Measurements from ENCODE around the gene WBP2. TPM values are rescaled to one million over a fixed set of nuclear protein-coding genes. Genes with fewer than 3 reads are reported as not detected.
"Not testable (repeated sequence)": the region's sequence is repeated elsewhere in the genome, so short reads cannot be mapped to it uniquely, and the experiment has no call there.

WBP2 gene
- total RNA-seq, 4 donors from 2014 or later = 63.5 to 79.7 (median 71.0) TPM

DNA sequence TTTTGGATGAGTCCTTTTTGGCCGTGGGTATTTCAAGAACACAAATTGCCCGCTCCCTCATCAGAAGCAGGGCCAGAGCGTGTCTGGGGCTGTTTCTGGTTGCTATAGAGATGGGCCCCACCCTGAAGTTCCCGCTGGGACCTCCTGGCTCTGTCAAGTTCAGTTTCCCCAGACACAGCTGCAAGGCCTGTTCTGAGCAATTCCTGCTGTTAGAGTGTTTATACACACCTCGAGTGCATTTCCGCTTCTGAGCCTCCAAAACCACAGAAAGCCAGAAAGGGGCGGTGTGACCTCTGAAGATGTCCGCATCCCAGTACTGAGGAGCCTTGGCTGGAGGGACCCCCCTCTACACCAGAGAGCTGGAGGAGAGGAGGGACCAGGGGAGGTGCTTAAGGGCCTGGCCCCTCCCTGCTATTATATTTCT is 9.3 kb upstream of the WBP2 start:
- H3K4me3 ChIP-seq = no peak overlapping the region
- DNase-seq (ENCODE audit: low spot score in 2 of 2) = peak; percentile 56 to 61
- no peaks in the 10 kb centered on the region for H3K27me3 ChIP-seq
- H3K36me3 ChIP-seq = no peaks in the 10 kb centered on the region
- WGBS, 2 donors = 45 to 47% methylated on average over 7 to 8 of the region's 8 CpGs
- peak overlapping the region; percentile 51 to 88 (median 72) for H3K27ac ChIP-seq
- TF ChIP-seq EP300 (IDR thresholded peaks at IDR 0.05) (no peak), POLR2A (IDR thresholded peaks at IDR 0.05) (no peak)
- TF ChIP-seq, protein P1, sequence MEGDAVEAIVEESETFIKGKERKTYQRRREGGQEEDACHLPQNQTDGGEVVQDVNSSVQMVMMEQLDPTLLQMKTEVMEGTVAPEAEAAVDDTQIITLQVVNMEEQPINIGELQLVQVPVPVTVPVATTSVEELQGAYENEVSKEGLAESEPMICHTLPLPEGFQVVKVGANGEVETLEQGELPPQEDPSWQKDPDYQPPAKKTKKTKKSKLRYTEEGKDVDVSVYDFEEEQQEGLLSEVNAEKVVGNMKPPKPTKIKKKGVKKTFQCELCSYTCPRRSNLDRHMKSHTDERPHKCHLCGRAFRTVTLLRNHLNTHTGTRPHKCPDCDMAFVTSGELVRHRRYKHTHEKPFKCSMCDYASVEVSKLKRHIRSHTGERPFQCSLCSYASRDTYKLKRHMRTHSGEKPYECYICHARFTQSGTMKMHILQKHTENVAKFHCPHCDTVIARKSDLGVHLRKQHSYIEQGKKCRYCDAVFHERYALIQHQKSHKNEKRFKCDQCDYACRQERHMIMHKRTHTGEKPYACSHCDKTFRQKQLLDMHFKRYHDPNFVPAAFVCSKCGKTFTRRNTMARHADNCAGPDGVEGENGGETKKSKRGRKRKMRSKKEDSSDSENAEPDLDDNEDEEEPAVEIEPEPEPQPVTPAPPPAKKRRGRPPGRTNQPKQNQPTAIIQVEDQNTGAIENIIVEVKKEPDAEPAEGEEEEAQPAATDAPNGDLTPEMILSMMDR (IDR thresholded peaks at IDR 0.05) = no peak
- H3K4me1 ChIP-seq = peaks cover 0 to 34% (median 22%) of the 10 kb centered on the region in 4 donors
- no peaks in the 10 kb centered on the region for H3K9me3 ChIP-seq

DNA sequence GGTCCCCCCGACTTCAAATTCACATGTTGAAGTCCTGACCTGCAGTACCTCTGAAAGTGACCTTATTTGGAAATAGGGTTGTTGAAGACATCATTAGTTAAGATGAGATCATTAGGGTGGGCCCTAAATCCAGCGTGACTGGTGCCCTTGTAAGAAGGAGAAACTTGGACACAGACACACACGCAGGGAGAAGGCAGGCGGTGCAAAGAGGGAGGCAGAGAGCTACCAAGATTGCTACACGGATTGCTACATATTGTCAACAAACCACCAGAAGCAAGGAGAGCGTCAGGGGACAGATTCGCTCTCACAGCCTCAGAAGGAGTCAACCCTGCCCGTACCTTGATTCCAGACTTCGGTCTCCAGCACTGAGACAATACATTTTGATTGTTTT is 6.8 kb upstream of the WBP2 start:
- H3K4me3 ChIP-seq = no peak overlapping the region
- 76 to 80% methylated on average over 9 of the region's 9 CpGs for whole genome bisulfite sequencing, 2 donors

DNA sequence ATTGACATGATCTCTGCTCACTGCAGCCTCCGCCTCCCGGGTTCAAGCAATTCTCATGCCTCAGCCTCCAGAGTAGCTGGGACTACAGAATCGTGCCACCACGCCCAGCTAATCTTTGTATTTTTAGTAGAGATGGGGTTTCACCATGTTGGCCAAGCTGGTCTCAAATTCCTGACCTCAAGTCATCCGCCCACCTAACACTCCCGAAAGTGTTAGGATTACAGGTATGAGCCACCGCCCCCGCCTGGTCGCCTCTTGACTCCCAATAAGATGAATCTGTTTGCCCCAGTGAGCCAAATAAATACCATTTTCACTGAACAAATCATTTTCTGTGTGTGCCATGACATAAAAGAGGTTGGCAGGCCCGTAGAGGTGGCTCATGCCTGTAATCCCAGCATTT is 4.2 kb upstream of the WBP2 start:
- not testable (repeated sequence) for DNase-seq (ENCODE audit: low spot score in 2 of 2); H3K4me3 ChIP-seq; H3K27me3 ChIP-seq; H3K9me3 ChIP-seq; H3K36me3 ChIP-seq
- H3K4me1 ChIP-seq = peaks cover 0 to 24% (median 4%) of the 10 kb centered on the region in 4 donors
- H3K27ac ChIP-seq = peak overlapping the region in 3 of 4 donors; percentile 61 to 70 (median 64)
- 86 to 88% methylated on average over 10 of the region's 10 CpGs for WGBS, 2 donors

More for the DNA sequence above, 6.8 kb upstream of the WBP2 start:
- TF ChIP-seq, protein P1 (IDR thresholded peaks at IDR 0.05) = no peak
- peak in 1 of 2 donors; percentile 24 for TF ChIP-seq EP300 (IDR thresholded peaks at IDR 0.05)
- Histone ChIP-seq H3K27ac (no peak overlapping the region), H3K27me3 (no peaks in the 10 kb centered on the region), H3K4me1 (peaks cover 0 to 23% (median 9%) of the 10 kb centered on the region in 4 donors), H3K36me3 (no peaks in the 10 kb centered on the region), H3K9me3 (no peaks in the 10 kb centered on the region)
- peak in 1 of 2 donors; percentile 41 for DNase-seq (ENCODE audit: low spot score in 2 of 2)

DNA sequence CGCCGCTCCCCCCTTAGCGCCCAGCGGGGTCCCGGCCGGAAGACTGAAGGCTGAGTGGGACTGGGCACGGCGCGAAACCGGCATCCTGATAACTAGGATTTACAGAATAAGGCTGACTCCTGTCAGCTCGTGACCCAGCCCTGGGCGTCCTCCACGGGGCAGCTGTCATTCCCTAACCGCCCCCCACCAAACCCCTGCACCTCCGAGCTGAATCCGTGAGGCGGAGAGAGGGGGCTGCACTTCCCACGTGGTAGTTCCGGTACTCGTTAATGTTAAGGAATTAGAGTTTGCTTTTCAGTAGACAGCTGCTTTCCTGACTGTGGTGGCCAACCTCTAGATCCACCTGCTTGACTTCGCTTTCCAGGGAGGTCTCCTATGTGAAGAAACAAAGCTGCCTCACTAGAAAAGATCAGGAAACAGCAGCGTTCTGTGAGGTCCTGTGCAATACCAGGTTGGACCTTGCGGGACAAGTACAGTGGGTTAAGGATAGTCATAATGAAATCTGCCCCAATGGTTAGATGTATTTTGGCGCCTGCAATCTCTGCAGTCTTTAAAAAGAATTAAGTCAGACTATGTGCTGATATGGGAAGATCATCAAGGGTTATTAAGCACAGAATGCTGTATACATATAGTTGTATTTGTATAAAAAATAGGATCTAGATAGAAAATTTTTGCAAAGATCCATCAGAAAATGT is 1.1 kb upstream of the WBP2 start:
- WGBS, 2 donors = 0 to 3% methylated on average over 13 to 14 of the region's 24 CpGs
- Histone ChIP-seq H3K27ac (peak overlapping the region; percentile 96 to 100 (median 99)), H3K9me3 (no peaks in the 10 kb centered on the region), H3K4me3 (peak overlapping the region; percentile 69 to 99 (median 90)), H3K27me3 (no peaks in the 10 kb centered on the region), H3K36me3 (peaks cover 0 to 16% (median 3%) of the 10 kb centered on the region in 3 donors), H3K4me1 (peaks cover 0 to 48% (median 17%) of the 10 kb centered on the region in 4 donors)
- TF ChIP-seq POLR2A (IDR thresholded peaks at IDR 0.05) (no peak), EP300 (IDR thresholded peaks at IDR 0.05) (no peak)
- TF ChIP-seq, protein P1 (IDR thresholded peaks at IDR 0.05) = no peak
- DNase-seq (ENCODE audit: low spot score in 2 of 2) = peak; percentile 26 to 45

DNA sequence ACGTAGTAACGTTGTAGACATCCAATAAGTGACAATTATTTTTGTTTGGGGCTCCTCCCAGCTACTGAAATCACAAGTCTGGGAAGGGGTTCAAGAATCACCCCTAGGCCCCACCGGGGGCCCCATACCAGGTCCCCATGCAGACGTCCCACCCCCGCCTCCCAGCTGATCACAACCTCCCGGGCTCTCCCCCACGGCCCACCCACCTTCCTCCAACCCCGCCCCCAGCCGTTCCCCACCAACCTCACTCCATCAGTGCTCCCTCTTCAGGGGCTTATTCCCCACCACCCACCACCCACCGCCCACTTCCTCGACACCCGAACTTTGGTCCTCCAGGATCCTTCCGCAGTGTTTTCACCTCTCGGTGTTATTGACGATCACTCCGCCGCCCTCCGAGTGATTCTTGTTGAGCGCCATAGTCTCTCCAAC is 240 bp downstream of the WBP2 start:
- Histone ChIP-seq H3K9me3 (no peaks in the 10 kb centered on the region), H3K27ac (peak overlapping the region; percentile 91 to 99 (median 98)), H3K27me3 (no peaks in the 10 kb centered on the region), H3K36me3 (peaks cover 0 to 29% (median 16%) of the 10 kb centered on the region in 3 donors), H3K4me1 (peaks cover 0 to 60% (median 17%) of the 10 kb centered on the region in 4 donors), H3K4me3 (peak overlapping the region; percentile 59 to 99 (median 81))
- peak in 1 of 2 donors; percentile 37 for DNase-seq (ENCODE audit: low spot score in 2 of 2)
- 0% methylated on average over 15 to 19 of the region's 19 CpGs for WGBS, 2 donors
- TF ChIP-seq, protein P1 (IDR thresholded peaks at IDR 0.05) = no peak
- TF ChIP-seq EP300 (IDR thresholded peaks at IDR 0.05) = no peak
- peak in 1 of 2 donors; percentile 71 for TF ChIP-seq POLR2A (IDR thresholded peaks at IDR 0.05)
